NCI-H345 (cell line): ENCODE data around the gene ATN1.
"Not testable (repeated sequence)": the region's sequence is repeated elsewhere in the genome, so short reads cannot be mapped to it uniquely, and the experiment has no call there.

Experiments
- DNase-seq: peaks from one replicate; lab custom pipeline; 2025; lab: John Stamatoyannopoulos, UW

Gene ATN1, protein sequence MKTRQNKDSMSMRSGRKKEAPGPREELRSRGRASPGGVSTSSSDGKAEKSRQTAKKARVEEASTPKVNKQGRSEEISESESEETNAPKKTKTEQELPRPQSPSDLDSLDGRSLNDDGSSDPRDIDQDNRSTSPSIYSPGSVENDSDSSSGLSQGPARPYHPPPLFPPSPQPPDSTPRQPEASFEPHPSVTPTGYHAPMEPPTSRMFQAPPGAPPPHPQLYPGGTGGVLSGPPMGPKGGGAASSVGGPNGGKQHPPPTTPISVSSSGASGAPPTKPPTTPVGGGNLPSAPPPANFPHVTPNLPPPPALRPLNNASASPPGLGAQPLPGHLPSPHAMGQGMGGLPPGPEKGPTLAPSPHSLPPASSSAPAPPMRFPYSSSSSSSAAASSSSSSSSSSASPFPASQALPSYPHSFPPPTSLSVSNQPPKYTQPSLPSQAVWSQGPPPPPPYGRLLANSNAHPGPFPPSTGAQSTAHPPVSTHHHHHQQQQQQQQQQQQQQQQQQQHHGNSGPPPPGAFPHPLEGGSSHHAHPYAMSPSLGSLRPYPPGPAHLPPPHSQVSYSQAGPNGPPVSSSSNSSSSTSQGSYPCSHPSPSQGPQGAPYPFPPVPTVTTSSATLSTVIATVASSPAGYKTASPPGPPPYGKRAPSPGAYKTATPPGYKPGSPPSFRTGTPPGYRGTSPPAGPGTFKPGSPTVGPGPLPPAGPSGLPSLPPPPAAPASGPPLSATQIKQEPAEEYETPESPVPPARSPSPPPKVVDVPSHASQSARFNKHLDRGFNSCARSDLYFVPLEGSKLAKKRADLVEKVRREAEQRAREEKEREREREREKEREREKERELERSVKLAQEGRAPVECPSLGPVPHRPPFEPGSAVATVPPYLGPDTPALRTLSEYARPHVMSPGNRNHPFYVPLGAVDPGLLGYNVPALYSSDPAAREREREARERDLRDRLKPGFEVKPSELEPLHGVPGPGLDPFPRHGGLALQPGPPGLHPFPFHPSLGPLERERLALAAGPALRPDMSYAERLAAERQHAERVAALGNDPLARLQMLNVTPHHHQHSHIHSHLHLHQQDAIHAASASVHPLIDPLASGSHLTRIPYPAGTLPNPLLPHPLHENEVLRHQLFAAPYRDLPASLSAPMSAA (N-terminal part only)

DNA sequence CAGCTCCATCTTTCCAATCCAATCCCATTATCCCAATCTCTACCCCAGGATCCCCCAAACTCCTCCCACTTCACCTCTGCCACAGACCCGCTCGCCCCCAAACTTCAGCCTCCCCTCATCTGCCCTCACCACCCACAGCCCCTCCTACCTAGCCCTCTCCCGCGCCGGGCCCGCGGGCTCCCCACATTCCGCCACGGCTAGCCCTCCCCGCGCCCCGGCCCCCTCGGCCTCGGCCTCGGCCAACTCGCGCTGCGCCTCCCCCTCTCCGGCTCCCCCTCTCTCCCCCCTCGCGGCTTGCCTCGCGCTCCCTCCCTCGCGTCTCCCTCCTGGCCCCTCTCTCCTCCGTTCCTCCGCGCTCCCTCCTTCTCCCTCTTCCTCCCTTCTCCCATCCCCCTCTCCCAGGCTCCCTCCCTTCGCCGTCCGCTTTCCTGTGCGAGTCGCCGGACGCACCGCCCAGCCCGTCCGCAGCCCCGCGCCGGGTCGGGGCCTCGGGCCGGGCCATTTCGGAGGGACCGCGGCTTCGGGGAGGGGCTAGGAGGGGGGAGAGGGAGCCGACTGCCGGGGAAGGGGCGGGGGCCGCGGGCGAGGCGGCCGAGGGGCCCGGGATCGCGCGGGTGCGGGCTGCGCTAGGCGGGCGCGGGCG lies at the start of gene ATN1:
Gene ATN1 (plus strand): TSS at position 581 of the 643 bp plus-strand sequence. CDS start 6,043 bp downstream, outside the sequence.
- peak; percentile 46 for DNase-seq

DNA sequence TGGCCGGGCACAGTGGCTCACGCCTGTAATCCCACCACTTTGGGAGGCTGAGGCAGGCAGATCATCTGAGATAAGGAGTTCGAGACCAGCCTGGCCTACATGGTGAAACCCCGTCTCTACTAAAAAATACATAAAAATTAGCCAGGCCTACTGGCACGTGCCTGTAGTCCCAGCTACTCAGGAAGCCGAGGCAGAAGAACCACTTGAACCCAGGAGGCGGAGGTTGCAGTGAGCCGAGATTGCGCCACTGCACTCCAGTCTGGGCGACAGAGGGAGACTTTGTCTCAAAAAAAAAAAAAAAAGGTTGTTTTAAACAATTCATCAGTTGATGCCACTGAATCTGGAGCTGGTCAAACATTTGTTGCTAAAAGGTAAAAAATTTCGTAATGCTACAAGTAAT lies 47.9 kb upstream of the ATN1 start:
- DNase-seq: not testable (repeated sequence)

DNA sequence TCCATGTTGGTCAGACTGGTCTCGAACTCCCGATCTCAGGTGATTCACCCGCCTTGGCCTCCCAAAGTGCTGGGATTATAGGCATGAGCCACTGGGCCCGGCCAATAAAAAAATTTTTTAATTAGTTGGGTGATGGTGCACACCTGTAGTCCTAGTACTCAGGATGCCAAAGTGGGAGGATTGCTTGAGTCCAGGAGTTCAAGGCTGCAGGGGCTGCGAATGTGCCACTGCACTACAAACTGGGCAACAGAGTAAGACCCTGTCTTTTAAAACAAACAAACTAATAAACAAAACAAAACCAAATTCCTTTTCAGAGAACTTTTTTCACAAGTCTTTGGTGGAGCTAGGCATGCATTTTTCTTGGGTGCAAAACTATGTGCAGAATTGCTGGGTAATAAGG lies 44.5 kb upstream of the ATN1 start:
- DNase-seq: no peak

DNA sequence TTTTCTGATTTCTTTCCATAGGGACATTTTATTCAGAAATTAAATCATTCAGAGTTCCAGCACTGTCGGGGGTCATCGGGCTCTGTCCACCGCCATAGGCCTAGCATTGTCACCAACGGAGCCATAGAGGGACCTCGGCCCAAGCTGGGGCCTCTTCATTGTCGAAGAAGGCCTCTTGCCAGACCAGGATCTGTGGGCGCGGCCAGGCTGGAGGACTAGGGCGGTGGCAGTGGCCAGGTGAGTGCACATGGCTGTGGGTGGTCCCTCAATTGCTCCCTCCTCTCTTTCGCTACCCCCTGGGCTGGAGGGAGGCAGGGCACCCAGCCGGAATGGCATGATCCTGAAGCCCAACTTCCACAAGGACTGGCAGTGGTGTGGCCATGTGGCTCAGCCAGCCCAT lies 44.1 kb upstream of the ATN1 start:
- no peak for DNase-seq

DNA sequence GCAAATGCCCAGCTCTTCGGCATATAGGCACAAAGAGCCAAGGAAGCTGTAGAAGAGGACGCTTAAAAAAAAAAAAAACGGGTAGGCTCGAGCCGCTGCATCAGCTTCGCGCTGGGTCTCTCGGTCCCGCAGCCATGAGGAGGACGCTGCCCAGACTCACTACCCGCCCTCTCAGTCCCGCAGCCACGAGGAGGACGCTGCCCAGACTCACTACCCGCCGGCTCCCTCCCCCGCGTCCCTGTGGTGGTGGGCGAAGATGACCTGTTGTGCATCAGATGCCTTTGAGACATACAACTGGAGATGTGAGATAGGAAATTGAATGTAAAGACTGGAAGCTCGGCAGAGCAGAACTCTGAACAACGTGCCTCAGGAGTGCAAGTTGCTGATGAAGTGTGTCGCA lies 43.2 kb upstream of the ATN1 start:
- no peak for DNase-seq

DNA sequence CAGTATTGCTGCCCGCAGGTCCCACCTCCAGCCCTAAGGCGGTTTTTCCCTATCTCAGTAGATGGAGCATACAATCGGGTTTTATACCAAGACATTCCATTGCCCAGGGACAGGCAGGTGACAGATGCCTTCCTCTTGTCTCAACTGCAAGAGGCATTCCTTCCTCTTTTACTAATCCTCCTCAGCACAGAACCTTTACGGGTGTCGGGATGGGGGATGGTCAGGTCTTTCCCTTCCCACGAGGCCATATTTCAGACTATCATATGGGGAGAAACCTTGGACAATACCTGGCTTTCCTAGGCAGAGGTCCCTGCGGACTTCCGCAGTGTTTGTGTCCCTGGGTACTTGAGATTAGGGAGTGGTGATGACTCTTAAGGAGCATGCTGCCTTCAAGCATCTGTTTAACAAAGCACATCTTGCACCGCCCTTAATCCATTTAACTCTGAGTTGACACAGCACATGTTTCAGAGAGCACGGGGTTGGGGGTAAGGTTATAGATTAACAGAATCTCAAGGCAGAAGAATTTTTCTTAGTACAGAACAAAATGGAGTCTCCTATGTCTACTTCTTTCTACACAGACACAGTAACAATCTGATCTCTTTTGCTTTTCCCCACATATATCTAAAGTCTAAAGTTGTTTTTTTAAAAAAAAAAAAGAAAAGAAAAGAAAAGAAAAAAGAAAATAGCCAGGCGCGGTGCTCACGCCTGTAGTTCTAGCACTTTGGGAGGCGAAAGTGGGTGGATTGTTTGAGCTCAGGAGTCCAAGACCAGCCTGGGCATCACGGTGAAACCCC lies 41.4 kb upstream of the ATN1 start:
- DNase-seq: not testable (repeated sequence)

DNA sequence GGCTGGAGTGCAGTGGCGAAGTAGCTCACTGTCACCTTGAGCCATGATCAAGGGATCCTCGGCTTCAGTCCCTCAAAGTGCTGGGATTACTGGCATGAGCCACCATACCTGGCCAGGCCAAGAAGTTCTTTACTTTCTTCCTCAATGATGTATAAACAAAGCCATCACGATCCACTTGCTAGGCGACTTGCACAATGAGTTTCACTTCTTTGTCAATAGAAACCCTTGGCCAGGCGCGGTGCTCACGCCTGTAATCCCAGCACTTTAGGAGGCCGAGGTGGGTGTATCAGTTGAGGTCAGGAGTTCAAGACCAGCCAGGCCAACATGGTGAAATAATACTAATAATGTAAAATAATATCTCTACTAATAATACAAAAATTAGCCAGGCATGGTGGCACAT lies 40.3 kb upstream of the ATN1 start:
- no peak for DNase-seq

DNA sequence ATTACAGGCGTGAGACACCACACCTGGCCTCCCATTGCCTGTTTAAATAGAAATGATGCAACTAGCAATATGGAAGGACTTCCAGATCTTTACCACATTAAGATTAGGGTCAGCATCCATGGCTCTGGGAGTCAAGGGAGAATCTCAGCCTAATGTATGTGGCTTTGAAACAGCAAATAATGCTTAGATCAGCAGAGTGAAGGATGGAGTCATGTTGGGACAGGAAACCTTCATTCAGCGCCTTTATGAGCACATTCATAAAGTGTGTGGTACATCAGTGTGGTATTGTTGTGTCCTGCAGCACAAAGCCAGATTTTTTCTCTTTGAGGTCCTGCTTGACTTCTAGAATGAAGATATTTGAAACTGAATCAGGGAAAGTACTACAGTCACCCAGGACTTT lies 39.4 kb upstream of the ATN1 start:
- no peak for DNase-seq

DNA sequence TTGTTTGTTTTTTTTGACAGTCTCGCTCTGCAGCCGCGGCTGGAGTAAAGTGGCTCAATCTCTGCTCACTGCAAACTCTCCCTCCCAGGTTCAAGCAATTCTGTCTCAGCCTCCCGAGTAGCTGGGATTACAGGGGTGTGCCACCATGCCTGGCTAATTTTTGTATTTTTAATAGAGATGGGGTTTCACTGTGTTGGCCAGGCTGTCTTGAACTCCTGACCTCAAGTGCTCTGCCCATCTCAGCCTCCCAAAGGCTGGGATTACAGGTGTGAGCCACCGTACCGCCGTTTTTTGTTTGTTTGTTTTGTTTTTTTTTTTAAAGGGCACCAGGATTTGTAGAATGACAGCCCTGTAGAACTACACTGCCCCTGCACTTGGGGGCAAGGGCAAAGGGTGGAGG lies 39.0 kb upstream of the ATN1 start:
- DNase-seq: not testable (repeated sequence)

DNA sequence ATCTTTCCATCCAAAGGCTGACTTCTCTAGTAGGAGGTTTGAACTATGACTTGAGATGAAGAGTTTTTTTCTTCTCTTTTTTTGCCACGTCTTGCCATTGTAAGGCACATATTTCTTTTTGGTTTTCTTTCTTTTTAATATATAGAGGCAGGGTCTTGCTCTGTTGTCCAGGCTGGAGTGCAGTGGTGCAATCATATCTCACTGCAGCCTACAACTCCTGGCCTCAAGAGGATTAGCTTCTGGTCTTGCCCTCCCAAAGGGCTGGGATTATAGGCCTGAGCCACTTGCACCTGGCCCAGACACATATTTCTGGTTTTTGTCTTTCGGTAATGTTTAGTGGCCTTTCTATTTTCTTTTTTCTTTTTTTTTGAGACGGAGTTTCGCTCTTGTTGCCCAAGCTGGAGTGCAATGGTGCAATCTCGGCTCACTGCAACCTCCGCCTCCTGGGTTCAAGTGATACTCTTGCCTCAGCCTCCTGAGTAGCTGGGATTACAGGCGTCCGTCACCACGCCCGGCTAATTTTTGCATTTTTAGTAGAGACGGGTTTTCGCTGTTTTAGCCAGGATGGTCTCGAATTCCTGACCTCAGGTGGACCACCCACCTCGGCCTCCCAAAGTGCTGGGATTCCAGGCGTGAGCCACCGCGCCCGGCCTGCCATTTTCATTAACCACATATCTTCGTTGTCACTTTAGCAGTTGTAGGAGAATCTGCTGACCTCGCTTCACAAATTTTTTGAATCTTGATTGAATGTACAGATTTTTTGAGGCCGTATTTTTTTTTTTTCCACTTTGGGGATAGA lies 37.8 kb upstream of the ATN1 start:
- not testable (repeated sequence) for DNase-seq

DNA sequence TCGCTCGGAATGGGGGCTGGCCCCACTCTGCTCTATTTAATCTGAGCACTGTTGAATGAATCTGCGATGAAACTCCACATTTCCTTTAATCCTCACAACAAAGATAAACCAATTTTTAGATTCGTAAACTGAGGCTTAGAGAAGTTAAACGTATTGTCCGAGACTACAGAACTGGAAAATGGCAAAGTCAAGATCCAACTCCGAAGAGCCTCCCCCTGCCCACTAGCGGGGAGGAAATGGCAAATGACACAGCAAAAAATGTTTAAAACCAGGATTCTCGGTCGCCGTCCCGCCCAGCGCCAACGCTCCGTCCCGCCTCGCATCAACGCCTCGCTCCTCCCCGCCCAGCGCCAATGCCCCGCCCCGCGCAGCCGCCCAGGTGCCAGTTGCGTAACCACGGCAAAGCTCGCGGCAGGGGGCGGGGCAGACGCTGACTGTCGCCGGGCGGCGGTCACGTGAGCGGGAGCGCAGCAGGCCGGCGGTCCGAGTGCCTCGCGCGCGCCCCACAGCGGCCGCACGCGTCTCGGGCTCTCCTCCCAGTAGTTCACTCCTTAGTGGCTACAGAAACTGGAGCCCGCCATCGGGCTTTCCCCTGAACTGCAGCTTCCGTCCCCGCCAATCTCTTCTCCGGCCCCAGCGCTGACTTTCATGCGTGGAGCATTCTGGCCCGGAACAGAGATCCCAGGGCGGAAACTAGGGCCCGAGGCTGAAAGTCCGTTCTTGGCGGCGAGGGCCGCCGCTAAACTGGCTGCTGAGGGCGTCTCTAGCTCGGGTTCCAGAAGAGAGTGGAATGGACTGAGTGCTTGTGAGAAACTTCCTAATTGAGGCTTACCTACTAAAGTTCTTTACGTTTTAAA lies 36.7 kb upstream of the ATN1 start:
- peak; percentile 98 for DNase-seq

DNA sequence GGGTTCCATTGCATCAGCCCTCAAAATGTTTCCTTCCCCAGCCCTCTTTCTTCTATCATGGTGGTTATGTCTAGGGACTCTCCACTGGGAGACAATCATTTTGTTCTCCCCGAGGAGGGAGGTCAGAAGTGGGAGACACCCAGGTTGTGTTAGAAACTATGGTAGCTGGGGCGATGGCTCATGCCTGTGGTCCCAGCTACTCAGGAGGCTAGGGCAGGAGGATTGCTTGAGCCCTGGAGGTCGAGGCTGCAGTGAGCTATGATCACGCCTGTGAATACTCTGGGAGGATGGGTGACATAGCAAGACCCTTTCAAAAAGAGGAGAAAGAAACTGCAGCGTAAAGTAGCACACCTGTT lies 36.1 kb upstream of the ATN1 start:
- no peak for DNase-seq

DNA sequence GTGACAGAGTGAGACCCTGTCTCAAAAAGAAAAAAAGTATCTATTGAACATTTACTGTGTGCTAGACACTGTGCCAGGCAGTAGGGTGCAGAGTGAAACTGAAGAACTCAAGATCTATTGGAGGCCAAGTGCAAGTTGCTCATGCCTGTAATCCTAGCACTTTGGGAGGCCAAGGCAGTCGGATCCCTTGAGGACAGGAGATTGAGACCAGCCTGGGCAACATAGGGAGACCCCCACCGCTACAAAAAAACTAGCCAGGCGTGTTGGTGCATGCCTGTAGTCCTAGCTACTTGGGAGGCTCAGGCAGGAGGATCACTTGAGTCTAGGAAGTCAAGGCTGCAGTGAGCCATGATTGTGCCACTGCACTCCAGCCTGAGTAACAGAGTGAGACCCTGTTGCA lies 35.1 kb upstream of the ATN1 start:
- DNase-seq: not testable (repeated sequence)

DNA sequence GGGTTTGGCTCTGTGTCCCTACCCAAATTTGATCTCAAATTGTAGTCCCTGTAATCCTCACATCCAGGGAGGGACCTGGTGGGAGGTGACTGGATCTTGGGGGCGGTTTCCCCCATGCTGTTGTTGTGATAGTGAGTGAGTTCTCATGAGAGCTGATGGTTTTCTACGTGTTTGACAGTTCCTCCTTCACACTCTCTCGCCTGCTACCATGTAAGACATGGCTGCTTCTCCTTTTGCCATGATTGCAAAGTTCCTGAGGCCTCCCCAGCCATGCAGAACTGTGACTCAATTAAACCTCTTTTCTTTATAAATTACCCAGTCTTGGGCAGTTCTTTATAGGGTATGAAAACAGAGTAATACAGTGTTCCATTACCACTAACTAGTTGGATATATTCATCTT lies 33.4 kb upstream of the ATN1 start:
- DNase-seq: no peak

DNA sequence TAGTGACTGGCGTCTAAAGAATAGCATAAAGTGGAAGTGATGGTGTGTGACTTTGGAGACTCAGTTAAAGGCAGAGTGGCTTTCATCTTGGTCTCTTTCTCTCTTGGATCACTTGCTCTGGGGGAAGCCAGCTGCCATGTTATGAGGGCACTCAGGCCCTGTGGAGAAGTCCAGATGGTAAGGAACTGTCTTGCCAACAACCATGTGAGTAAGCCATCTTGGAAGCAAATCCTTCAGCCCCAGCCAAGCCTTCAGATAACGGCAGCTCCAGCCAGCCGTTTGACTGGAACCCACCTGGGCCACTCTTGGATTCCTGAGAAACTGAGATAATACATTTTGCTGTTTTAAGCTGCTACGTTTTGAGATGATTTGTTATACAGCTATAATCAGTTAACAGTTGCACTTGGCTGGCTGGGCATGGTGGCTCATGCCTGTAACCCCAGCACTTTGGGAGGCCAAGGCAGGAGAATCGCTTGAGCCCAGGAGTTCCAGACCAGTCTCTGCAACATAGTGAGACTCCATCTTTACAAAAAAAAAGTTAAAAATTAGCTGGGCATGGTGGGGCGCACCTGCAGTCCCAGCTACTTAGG lies 30.8 kb upstream of the ATN1 start:
- DNase-seq: no peak

DNA sequence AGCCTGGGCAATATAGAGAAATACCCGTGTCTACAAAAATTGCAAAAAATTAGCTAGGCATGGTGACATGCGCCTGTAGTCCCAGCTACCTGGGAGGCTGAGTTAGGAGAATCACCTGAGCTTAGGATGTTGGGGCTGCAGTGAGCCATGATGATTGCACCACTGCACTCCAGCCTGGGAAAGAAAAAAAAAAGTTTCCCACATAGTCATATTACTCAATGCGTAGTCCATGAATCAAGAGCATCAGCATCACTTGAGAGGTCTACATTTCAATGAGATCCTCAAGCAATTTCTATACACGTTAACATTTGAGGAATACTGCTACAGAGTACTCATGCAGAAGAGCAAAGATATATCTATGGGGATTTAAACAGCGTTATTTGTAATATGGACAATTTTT lies 28.3 kb upstream of the ATN1 start:
- DNase-seq: no peak

DNA sequence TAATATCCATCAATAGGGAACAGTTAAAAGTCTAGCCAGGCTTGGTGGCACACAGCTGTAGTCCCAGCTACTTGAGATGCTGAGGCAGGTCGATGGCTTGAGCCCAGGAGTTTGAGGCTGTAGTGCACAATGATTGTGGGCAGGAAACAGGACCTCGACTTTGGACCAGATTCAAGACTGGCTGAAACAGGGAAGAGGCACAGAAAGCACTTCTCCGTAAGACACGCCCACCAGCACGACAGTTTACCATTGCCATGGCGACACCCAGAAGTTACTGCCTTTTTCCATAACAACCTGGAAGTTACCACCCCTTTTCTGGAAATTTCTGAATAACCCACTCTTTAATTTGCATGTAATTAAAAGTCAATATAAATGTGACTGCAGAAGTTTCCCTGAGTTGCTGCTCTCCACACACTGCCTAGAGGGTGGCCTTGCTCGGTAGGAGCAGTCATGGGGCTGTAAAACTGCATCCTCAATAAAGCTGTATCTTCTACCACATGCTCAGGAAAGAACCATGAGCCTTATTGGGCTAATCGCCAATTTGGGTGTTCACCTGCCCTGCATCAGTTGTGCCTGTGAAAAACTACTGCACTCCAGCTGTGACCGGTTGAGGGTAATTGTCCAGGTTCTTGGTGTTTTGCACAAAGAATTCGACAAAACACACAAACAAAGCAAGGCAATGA lies 27.8 kb upstream of the ATN1 start:
- DNase-seq: peak; percentile 78

DNA sequence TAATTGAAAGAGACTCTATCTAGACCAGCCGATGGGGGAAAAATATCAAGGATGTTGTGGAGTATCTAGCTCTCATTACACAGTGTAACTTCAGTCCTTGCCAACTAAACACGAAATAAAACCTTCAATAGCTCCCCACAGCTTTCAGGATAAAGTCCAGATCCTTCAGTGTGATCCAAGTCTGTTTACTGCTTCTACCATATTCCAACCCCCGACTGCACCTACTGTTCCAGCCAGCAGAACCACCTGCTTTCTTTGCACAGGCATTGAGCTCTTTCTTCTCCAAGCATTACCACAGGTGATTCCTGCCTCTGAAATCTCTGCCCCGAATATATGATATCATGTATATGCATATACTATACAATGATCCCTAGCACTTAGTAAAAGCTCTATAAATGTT lies 25.3 kb upstream of the ATN1 start:
- DNase-seq: no peak

DNA sequence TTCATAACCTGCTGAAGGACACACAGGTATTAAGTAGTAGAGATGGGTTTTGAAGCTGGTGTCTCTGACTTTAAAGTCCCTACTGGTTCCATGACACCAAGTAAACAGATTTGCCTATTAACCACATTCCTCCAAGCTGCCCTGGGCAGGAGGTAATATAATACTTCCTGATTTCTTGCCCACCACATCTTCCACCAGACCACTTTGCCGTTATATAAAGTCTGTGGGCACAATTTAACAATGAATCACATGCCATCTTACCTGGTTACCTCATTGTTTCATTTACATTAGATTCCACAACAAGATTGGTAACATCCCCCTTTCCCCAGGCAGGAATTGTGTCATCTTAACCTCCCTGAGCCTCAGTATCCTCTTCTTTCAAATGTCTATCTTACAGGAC lies 24.0 kb upstream of the ATN1 start:
- DNase-seq: no peak
